K562 (cell line): ENCODE data around the gene EEF2. TPM values are rescaled to one million over a fixed set of nuclear protein-coding genes. Genes with fewer than 3 reads are reported as not detected.

Experiments
- CBFA2T2 ChIP-seq: fragments of 450-650 bp; conservative IDR thresholded peaks from 2 replicates; pipeline ENCODE4 v1.6.1; 2017; ENCODE audit warnings: mild to moderate bottlenecking
- CHD4 ChIP-seq: fragments of 200-600 bp; sonication (generic); IDR thresholded peaks from 3 replicates; pipeline ENCODE4 v1.6.1; 2012; ENCODE audit warnings: low read depth, mild to moderate bottlenecking, mixed read lengths, low read length, inconsistent platforms; ENCODE audit not compliant: insufficient read depth, insufficient replicate concordance, poor library complexity, severe bottlenecking
- FIP1L1 ChIP-seq: fragments of 200-400 bp; formaldehyde crosslinking; IDR thresholded peaks from 2 replicates; pipeline ENCODE4 v1.6.1; 2018; ENCODE audit warnings: mild to moderate bottlenecking, low read depth, low read length; ENCODE audit not compliant: poor library complexity, severe bottlenecking
- GATAD2B ChIP-seq: fragments of 450-650 bp; IDR thresholded peaks from 2 replicates; pipeline ENCODE4 v1.6.1; 2017; ENCODE audit warnings: mild to moderate bottlenecking, borderline replicate concordance
- HNRNPUL1 ChIP-seq: fragments of 200-400 bp; formaldehyde crosslinking; IDR thresholded peaks from 2 replicates; pipeline ENCODE4 v1.6.1; 2017; ENCODE audit warnings: low read length
- KLF1 ChIP-seq: fragments of 450-650 bp; IDR thresholded peaks from 2 replicates; pipeline ENCODE4 v1.6.1; 2016; ENCODE audit warnings: missing genetic modification characterization, missing compliant biosample characterization
- KLF13 ChIP-seq: fragments of 450-650 bp; IDR thresholded peaks from 2 replicates; pipeline ENCODE4 v1.6.1; 2016; ENCODE audit warnings: missing genetic modification characterization, low read depth, mild to moderate bottlenecking, missing compliant biosample characterization, moderate library complexity, borderline replicate concordance
- L3MBTL2 ChIP-seq: fragments of 450-650 bp; IDR thresholded peaks from 2 replicates; pipeline ENCODE4 v1.6.1; 2016; ENCODE audit warnings: mild to moderate bottlenecking, moderate library complexity
- MYC ChIP-seq, 2 experiments: fragments of 250-450 bp in 1 of 2; sonication (Bioruptor Pico) in 1 of 2; IDR thresholded peaks; 2 replicates each; pipeline versions ENCODE4 v1.5.1 to v1.6.1; 2012 to 2021; ENCODE audit warnings: low read depth in 2 of 2, borderline replicate concordance in 1 of 2, improper control_type of control experiment in 1 of 2, low read length in 1 of 2, mild to moderate bottlenecking in 1 of 2, moderate library complexity in 1 of 2
- RAD51 ChIP-seq: fragments of 450-650 bp; IDR thresholded peaks from 2 replicates; pipeline ENCODE4 v1.7.1; 2016; ENCODE audit warnings: low read depth, mild to moderate bottlenecking, borderline replicate concordance
- RBFOX2 ChIP-seq: fragments of 200-400 bp; formaldehyde crosslinking; IDR thresholded peaks from 2 replicates; pipeline ENCODE4 v1.6.1; 2017; ENCODE audit warnings: low read depth, mild to moderate bottlenecking, low read length, moderate library complexity
- SMAD3 ChIP-seq: fragments of 450-650 bp; formaldehyde crosslinking; conservative IDR thresholded peaks from 2 replicates; pipeline ENCODE4 v1.4.0; 2020; ENCODE audit warnings: mild to moderate bottlenecking
- SRSF3 ChIP-seq: fragments of 200-400 bp; formaldehyde crosslinking; IDR thresholded peaks from 2 replicates; pipeline ENCODE4 v1.6.1; 2016; ENCODE audit warnings: mild to moderate bottlenecking, low read length, moderate library complexity; ENCODE audit not compliant: insufficient read depth
- STAT5A ChIP-seq: IDR thresholded peaks from 2 replicates; pipeline ENCODE4 v1.6.1; 2012; ENCODE audit warnings: low read length, inconsistent platforms, borderline replicate concordance
- TCF3 ChIP-seq: sonication (generic); formaldehyde crosslinking; IDR thresholded peaks from 2 replicates; pipeline ENCODE4 v1.4.0; 2020; ENCODE audit warnings: mild to moderate bottlenecking, missing genetic modification reagents
- ZNF212 ChIP-seq: fragments of 450-650 bp; formaldehyde crosslinking; IDR thresholded peaks from 2 replicates; pipeline ENCODE4 v1.4.0; 2020; ENCODE audit warnings: mild to moderate bottlenecking
- polyA plus RNA-seq, 8 experiments: library from polyadenylated mRNA; depleted of rRNA in 4 of 8; stranded (reverse) in 5 of 8; unstranded in 3 of 8; fragments of >200 nt; fragmentation: Nextera tagmentation in 2 of 8; fragmentation: Illumina TruSeq in 1 of 8; extraction: Ambion mirVana in 2 of 8; extraction: Trizol in 1 of 8; gene quantifications; 2 replicates each; pipeline versions ENCODE4 v1.2.1 to v1.2.3, GENCODE V29; 2011 to 2014; ENCODE audit warnings: inconsistent platforms in 1 of 8, missing spikeins in 1 of 8
- total RNA-seq, 7 experiments: library from RNA; depleted of rRNA in 6 of 7; stranded (reverse); fragments of >200 nt in 6 of 7; fragmentation: Illumina TruSeq in 2 of 7; extraction: Trizol in 2 of 7; gene quantifications; 2 replicates each; pipeline versions ENCODE4 v1.2.1 to v1.2.3, GENCODE V29; 2011 to 2021; ENCODE audit warnings: low replicate concordance in 1 of 7
- TF ChIP-seq, protein P1 (sequence below): fragments of 250-450 bp; sonication (Bioruptor Pico); IDR thresholded peaks from 2 replicates; pipeline ENCODE4 v1.5.0; 2021; ENCODE audit warnings: mild to moderate bottlenecking, moderate library complexity

Gene EEF2
- total and polyA plus RNA-seq, 9 of the 15 experiments (the other 6 are each of a cell fraction or from before 2014, with no cell fraction given) = 372 to 3,003 (median 1,453) TPM

DNA sequence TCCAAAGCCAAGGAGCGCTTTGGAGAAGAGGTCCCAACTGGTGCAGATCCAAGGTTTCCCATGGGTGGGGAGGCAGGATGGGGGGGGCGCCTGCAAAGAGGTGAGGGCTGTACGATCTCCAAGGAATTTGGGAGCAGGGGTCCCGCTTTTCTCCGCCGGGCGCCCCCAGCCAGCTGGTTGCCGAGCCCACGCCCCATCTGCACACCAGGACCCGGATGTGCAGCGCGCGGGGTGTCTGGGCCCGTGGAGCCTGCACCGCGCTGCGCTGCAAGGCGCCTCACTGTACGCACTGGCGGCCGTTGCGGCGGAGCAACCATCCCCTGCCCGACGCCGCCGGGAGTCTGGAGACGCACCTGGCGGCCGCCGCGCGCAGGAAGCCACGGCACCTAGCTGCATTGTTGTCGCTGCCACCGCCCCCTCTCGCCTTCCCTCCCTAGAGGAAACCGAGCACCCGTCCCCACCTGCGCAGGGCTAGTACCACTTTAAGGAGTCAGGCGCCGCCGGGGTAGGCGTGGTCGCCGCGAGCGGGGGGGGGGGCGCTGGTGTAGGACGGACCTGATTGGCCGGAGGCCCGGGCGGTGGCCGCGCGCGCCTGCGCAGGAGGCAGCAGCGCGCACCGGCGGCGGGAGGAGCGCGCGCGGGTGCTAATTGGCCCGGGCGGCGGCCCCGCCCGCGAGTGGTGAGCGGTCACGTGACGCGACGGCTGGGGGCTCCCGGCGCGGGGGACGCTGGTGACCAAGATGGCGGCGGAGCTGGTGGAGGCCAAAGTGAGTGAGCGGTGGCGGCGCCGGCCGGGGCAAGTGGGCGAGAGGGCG is 22.0 kb upstream of the EEF2 start, which contains the start of gene PIAS4 (continued):
- TF ChIP-seq MYC (IDR thresholded peaks at IDR 0.05; ENCODE audit: low read depth, low read length) = 0 out of 2 replicates have a peak, but pooled peaks have one; percentile 27
- TF ChIP-seq MYC (CRISPR knock-in tag; IDR thresholded peaks at IDR 0.05; ENCODE audit: borderline replicate concordance, low read depth) = no peak
- TF ChIP-seq CHD4 = no peak
- peak; percentile 77; the same call in 1 of the 2 replicates for TF ChIP-seq KLF1 (tag)
- TF ChIP-seq STAT5A = no peak
- peak; percentile 72; the same call in 1 of the 2 replicates for TF ChIP-seq GATAD2B
- TF ChIP-seq FIP1L1 = peak; percentile 41
- TF ChIP-seq SMAD3 (CRISPR knock-in tag) = no peak
- TF ChIP-seq TCF3 (CRISPR knock-in tag) = no peak
- TF ChIP-seq, protein P1, sequence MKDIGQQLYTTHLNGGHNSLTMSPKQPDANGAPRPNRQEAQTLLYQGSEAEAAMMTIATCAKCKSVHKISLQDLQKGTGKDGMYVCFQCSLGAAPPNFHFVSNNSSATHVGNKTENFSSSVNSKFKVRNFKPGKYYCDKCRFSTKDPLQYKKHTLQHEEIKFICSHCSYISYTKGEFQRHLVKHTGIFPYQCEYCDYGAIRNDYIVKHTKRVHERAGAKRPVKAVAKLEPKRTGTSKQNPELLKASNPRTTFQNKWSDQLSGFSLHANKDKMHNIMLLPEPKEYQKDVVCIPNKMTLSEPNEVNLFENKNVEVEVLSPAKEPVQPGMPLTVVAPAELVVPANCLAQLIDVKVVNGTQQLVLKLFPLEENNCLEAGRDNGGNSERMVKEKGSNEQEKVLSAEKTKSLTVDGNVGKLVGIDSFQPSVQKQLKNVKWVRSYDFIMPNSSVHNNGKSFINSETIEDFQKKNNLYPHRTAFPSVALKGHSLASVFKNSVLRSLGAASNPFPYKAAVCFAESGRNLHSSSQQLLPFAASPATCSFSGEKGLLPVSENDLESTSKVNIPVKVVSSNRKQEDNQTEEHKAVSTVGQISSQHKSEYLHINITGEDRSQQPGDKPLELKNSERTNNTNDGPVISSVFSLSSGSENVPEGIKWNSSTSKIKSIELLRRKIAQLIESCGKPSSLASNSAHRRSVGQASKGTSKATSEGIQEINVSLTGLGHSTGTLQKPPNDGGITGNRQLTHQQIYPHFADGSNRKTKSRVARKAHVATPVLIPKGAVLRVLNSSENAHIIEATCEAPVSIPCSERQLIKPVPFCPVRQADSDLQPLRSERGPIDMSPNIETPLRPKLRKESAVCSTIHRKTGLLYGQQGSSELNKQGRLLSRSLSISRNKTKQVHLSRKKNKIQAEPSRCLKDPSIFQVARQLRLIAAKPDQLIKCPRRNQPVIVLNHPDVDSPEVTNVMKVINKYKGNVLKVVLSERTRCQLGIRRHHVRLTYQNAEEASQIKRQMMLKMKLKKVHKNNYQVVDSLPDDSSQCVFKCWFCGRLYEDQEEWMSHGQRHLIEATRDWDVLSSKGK (CRISPR knock-in tag) = no peak
- TF ChIP-seq SRSF3 = no peak
- peak; percentile 77 for TF ChIP-seq CBFA2T2
- TF ChIP-seq KLF13 = peak; percentile 77; the same call in 1 of the 2 replicates
- no peak for TF ChIP-seq HNRNPUL1
- peak; percentile 81 for TF ChIP-seq L3MBTL2
- TF ChIP-seq RBFOX2 = peak; percentile 90
- TF ChIP-seq ZNF212 (CRISPR knock-in tag) = no peak
- peak; percentile 89 for TF ChIP-seq RAD51
